SW 1271 (cell line): ENCODE data around the gene PHOX2A.
"Not testable (repeated sequence)": the region's sequence is repeated elsewhere in the genome, so short reads cannot be mapped to it uniquely, and the experiment has no call there.

ENCODE experiments used
- DNase-seq, 2 experiments: peaks; one replicate each; lab custom pipeline; 2025; lab: John Stamatoyannopoulos, UW

Gene PHOX2A

DNA sequence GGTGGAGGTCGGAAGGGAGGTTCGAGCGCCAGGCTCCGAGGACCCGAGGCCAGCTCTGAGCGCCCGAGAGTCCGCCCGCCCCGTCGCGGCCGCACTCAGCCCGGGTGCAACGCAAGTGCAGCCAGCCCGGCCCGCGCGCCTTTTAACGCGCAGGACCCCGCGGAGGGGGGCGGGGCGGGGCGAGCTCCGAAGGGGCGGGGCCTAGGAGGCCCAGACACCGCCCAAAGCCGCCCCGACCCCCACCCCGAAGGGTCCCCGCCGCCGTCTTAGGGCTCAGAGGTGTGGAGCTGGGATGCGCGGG, at the start of gene PHOX2A:
Gene PHOX2A (minus strand): TSS at position 117 of the 301 bp plus-strand sequence. CDS start 172 bp downstream, outside the sequence.
- DNase-seq = no peak

DNA sequence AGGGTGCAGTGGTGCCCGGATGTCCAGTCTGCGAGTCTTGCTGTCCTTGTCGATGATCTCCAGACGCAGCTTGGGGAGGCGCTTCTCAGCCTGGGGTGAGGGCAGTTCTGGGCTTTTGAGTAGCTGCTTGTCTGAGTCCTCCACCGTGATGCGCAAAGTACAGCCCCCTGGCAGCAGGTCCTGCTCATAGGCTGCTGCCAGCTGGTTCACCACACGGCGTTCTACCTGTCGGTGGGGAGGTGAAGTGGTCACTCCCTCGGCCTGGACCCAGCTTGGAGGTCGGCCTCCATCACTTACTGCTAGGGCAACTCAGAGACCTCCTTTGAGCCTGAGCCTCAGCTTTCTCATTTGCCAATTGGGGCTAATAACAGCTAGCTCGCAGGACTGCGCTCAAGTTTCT, 49.4 kb upstream of the PHOX2A start:
- DNase-seq = no peak

DNA sequence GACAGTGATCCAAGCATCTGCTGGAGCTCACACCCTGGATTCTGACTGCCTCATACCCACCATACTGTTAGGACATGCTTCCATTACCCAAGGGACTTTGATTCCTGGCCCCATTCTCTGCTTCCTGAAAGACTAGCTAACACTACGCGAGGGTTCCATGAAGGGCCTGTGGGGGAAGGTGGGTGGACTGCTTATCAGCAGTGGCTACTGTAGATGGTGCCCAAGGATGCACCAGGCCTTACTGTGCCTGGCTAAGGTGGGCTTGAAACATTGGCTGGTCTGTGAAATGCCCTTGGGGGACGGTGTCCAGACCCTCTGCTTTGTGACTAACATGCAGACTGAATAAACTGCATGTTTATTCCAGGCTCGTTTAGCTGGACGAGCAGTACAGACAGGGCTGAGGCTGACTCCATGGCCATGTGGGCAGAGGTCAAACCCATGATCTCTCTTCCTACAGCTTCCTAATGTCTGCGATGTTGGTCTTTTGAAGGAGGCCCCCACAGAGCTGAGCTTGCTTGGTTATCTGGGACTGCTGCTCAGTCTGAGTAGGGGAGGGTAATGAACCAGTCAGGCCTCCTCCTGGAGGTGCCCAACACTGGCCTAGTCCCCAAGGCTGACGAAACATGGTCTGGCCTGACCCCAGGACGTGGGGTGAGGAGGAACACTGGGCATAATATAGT, 48.3 kb upstream of the PHOX2A start:
- DNase-seq = no peak

DNA sequence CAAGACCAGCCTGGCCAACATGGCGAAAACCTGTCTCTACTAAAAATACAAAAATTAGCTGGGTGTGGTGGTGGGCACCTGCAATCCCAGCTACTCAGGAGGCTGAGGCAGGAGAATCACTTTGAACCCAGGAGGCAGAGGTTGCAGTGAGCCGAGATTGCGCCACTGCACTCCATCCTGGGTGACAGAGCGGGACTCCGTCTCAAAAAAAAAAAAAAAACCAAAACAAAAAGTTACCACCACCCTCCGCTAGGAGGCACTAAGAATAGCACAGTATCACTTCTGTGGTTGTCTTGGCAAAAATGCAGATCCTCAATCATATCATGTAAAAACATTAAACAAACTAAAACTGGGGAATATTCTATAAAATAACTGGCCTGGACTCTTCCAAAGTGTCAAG, 46.8 kb upstream of the PHOX2A start:
- DNase-seq = not testable (repeated sequence)

DNA sequence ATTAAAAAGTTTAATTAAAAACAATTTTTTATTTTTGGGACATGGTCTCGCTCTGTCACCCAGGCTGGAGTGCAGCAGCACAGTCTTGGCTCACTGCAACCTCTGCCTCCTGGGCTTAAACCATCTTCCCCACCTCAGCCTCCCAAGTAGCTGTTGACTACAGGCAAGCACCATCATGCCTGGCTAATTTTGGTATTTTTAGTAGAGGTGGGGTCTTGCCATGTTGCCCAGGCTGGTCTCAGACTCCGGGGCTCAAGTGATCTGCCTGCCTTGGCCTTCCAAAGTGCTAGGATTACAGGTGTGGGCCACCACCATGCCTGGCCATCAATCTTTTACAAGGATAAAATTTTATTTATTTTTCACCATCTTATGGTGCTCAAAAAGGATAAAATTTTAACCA, 43.3 kb upstream of the PHOX2A start:
- no peak for DNase-seq

DNA sequence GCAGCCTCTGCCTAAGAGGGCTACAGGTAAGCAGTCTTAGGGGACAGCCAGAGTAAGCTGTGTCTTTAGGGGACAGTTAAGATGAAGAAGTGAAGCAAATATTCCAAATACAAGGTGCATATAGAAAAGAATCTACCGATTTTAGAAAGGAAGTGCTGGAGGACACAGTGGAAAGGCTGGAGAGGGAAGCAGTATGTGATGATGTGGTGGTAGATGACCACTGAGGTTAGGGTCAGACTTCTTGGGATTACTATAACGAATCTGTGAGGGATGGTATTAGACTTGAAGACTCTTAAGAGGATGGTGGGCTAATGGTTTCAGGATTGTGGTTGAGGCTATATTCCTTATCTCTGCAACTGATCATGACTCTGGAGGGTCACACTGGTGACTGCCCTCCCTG, 40.0 kb upstream of the PHOX2A start:
- DNase-seq = no peak

DNA sequence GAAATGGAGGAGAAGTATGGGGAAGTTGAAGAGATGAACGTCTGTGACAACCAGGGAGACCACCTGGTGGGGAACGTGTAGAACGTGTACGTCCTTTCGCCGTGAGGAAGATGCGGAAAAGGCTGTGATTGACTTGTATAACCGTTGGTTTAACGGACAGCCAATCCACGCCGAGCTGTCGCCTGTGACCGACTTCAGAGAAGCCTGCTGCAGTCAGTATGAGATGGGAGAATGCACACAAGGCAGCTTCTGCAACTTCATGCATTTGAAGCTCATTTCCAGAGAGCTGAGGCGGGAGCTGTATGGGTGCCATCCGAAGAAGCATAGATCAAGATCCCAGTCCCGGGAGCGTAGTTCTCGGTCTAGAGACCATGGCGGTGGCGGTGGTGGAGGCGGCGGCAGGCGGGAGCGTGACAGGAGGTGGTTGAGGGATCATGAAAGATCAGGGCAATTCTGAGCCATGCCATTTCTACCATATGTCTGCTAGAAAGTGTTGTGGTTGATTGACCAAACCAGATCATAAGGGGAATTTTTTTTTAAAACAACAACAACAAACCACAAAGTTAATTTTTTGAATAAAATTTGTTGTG, 36.8 kb upstream of the PHOX2A start:
- DNase-seq = no peak

DNA sequence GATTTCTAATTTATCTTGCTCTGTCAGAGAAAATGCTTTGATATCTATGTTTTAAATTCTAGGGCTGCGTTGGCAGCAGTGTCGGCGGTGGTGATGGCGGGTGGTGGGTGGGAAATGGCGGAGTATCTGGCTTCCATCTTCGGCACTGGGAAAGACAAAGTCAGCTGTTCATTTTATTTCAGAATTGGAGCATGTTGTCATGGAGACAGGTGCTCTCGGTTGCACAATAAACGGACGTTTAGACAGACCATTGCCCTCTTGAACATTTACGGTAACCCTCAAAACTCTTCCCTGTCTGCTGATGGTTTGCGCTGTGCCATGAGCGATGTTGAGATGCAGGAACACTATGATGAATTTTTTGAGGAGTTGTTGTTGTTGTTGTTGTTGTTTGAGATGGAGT, 36.1 kb upstream of the PHOX2A start:
- no peak for DNase-seq

DNA sequence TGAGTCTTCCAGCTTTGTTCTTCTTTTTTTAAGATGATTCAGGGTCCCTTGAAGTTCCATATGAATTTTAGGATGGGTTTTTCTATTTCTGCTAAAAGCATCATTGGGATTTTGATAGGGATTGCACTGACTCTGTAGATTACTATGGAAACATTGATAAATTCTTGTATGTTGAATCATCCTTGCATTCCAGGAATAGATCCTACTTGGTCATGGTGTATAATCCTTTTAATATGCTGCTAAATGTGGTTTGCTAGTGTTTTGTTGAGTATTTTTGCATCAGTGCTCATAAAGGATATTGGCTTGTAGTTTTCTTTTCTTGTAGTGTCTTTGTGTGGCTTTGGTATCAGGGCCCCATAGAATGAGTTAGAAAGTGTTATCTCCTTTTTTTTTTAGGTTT, 34.9 kb upstream of the PHOX2A start:
- DNase-seq = peak in 1 of 2 experiments; percentile 70

DNA sequence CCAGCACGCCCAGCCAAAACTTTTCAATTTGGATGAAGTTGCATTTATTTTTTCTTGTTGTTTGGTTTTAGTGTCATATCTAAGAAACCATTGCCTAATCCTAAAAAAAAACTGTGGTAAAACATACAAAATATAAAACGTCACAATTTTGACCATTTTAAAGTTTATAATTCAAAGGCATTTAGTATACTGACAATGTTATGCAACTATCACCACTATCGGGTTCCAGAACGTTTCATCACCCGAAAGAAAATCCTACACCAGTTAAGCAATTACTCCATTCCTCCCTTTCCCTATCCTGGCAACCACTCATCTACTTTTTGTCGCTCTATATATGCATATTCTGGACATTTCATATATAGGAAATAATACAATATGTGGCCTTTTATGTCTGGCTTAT, 30.5 kb upstream of the PHOX2A start:
- no peak for DNase-seq

DNA sequence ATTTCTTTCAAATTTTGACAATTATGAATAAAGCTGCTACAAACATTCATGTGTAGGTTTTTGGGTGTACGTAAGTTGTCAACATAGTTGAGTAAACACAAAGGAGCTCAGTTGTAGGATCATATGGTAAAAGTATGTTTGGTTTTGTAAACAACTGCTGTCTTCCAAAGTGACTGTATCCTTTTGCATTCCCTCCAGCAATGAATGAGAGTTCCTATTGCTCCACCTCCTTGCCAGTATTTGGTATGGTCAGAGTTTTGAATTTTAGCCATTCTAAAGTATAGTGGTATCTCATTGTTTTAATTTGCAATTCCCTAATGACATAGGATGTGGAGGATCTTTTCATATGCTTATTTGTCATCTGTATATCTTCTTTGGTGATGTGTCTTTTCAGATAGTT, 28.0 kb upstream of the PHOX2A start:
- no peak for DNase-seq

DNA sequence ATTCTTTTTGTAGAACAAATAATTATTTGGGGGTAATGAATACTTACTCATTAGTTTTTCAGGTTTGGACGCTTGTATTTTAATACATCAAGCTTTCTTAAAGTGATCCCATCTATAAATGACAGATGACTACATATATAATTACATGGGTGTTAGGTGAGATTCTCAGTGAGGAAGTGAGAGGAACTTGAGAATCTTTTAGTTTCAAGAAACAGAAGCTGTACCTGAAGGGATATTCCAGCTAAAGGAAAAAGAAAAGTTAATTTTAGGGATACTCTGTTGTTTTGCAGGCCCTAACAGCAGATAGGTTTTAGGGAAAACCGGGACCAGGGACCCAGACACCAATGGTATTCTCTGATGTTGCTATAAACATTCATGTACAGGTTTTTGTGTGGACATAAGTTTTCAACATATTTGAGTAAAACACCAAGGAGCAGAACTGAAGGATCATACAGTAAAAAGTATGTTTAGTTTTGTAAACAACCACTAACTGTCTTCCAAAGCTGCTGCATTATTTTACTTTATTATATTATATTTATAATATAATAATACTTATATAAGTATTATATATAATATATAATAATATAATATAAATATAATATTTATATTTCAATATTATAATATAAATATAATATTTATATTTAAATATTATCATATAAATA, 24.1 kb upstream of the PHOX2A start:
- DNase-seq = no peak

DNA sequence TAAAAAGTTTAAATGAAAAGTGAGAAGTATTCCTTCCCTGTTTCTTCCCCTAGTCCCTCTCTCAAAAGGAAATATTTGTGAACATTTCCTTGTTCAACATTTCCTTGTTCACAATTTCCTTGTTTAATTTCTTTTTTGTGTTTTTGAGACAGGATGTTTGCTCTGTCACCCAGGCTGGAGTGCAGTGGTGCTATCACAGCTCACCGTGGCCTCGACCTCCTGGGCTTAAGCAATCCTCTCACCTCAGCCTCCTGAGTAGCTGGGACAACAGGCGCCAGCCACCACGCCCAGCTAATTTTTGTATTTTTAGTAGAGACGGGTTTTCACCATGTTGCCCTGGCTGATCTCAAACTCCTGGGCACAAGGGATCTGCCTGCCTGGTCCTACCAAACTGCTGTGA, 23.0 kb upstream of the PHOX2A start:
- DNase-seq = not testable (repeated sequence)

DNA sequence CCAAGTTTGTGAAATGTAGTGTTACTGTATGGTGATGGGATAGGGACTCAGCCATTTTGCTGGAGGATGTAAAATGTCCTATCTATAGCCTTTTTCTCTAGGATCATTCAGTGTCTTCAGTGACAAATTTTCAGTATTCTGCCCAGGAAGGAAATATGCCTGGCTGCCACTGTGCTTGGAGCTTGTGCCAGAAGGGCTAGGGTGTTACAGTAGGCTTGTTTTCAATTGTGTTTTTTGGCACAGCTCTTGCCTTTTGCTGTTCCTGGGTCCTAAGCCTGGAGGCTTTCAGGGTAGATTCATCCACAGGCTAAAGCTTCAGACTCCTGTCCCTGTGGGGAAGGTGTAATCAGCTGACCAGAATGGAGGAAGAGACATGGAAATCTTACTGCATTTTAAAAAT, 22.0 kb upstream of the PHOX2A start:
- no peak for DNase-seq

DNA sequence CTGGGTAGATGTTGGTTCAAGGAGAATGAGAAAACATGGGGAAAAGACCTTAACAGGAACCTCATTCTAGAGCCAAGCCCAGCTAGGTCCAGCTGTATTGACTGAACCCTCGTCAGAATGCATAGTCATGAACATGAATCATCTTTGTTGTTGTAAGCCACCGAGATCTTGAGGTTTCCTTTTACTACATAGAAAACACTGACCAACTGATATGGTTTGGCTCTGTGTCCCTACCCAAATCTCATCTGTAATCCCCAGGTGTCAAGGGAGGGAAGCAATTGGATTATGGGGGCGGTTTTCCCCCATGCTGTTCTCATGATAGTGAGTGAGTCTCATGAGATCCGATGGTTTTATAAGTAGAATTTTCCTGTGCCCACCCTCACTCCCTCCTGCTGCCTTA, 19.4 kb upstream of the PHOX2A start:
- DNase-seq = no peak

DNA sequence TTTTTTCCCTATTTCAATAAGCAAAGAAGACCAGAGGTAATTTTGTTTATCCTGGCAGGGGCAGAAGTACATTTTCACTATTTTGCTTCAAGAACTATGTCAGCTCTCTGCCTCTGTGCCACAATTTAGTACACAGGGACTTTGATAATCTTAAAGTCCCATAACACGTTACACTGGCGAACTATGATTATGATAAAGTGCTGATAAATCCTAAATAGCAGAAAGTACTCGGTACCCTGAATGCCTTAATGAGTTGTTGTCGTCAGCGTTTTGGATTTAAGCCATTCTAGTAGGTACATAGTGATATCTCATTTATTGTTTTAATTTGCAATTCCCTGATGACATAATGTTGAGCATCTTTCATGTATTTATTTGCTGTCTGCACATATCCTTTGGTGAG, 16.6 kb upstream of the PHOX2A start:
- DNase-seq = no peak

DNA sequence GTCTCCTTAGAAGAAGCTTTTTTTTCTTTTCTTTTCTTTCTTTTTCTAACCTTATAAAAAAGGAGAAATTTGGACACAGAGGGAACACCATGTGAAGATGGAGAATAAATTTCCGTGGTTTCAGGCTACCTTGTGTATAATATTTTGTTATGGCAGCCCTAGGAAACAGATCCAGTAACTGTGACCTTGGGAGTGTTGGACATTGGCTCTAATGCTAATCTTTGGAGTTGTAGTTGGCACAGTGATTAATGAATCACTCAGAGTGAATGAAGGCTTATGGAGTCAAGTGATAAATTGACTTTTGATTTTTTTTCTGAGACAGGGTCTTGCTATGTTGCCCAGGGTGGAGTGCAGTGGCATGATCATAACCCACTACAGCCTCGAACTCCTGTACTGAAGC, 15.5 kb upstream of the PHOX2A start:
- DNase-seq = no peak

DNA sequence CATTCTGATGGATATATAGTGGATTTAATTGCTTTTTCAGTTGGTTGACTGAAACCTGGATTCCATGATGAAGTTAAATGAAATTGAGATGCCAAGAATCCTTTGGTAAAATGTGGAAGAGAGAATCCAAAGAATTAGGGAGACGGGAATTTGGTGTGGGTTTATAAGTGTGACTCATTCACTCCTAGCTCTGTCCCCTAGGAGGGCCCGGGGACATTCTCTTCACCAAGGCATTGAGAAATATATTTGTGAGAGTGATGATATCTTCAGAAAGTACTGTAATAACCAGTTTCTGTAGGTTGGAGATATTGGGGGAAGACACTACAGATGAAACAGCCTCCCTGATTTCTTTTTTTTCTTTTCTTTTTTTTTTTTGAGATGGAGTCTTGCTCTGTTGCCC, 13.6 kb upstream of the PHOX2A start:
- no peak for DNase-seq

DNA sequence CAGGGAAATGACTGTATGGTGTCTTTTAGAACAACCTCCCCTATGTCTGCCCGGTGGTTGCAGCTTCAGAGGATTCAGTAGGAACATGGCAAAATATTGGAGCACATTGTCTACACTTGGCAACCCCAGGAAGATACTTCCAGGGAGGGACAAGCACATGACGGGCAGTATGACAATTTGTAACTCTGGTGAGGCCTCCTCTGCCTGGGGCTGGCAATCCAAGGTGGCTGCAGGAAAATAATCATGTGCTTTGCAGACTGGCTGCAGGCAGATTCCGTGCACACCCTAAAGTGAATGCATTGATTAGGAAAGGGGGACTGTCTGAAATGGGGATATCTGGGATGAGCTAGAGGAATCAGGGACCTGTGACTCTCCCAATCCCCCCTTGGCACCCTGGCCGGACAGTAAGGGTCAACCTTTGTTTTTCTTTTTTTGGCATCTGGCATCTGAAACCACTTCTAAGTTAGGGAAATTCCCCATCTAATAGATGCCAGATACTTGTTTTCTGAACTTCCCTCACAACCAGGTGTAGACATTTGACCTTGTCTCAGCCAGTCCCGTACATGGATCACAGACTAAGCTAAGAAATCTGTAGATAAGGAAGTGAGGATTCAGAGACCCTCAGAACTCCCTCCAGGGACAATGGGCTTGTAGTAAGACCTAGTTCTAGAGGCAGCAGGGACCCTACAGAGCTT, 10.5 kb upstream of the PHOX2A start:
- no peak for DNase-seq

DNA sequence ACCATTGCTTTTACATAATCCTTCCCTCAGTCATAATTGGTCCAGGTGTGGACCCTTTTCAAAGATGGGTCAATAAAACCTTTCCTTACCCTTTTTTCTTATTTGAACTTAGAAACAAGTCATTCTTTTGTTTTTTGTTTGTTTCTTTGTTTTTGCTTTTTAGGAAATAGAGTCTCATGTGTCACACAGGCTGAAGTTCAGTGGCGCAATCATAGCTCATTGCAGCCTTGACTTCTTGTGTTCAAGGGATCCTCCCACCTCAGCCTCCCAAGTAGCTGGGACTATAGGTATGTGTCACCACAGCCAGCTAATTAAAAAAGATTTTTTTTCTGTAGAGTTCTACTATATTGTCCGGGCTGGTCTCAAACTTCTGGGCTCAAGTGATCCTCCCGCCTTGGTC, 9.4 kb upstream of the PHOX2A start:
- DNase-seq = no peak

DNA sequence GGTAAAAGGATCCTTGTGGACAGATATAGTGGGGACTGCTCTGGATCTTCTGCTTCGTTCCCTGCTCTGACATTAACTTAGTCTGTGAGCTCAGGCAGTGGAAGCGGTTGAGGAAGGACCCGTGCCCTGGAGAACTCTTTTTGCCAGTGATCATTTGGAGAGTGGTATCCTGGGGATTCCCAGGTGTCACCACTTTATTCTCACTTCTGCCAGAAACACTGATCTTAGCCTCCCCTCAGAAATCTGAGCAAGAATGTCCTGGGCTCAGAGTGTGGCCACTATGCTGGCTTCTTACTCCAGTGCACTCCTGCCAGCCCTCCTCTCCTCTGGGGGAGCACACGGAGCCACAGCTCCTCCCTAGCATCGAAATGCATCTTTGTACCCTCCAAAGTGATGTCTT, 7.6 kb upstream of the PHOX2A start:
- DNase-seq = no peak

DNA sequence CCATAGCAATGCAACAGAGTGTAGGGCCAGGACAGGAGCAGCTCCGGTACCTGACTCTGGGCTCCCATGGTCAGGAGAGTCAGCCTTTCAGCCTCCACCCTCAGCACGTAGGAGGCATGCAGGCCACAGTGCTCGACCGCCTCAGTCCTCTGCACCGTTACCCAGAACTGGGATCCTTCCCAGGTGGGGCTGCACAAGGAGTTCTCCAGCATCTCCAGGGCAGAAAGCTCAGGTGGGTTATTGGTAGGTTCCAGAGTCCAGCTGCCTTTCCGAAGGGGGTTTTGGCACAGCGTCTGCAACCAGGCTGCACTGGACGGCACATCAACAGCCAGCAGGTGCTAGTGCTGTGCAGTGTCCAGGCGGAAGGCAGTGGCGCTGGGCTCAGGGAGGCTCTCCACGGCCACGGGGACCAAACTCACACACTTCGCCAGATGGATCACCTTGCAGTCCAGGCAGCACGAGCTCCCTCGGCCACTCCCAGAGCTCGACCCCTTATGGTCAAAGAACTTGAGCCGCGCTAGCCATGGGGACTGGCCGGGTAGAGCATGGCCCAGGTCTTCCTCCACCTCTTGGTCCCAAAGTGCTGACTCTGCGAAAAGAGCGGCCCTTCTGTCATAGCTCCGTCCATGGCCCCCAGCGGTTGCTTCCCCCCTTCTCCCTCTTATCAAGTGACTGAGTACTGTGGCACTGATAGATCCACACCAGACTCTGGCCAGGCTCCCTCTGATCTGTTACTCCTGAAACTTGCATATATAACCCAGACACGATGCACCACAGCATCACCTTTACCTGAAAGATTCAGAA, 6.9 kb upstream of the PHOX2A start:
- no peak for DNase-seq
